Thyroid gland (tissue), 4 donors: ENCODE data around the gene GPR148. TPM values are rescaled to one million over a fixed set of nuclear protein-coding genes. Genes with fewer than 3 reads are reported as not detected.

ENCODE experiments used
- DNase-seq, 2 donors: peaks; one replicate each; pipeline ENCODE4 v3.0.0-alpha.2; 2019
- H3K27ac ChIP-seq, 3 donors: fragments of 200-600 bp; sonication (generic); 1 replicate in 2 of 3; 2 replicates in 1 of 3; pipeline ENCODE4 v1.5.1; 2016 to 2019; ENCODE audit warnings: mild to moderate bottlenecking in 1 of 3, moderate library complexity in 1 of 3
- H3K27me3 ChIP-seq: fragments of 200-600 bp; sonication (generic); one replicate; pipeline ENCODE4 v1.5.1; 2019
- H3K36me3 ChIP-seq, 2 donors: fragments of 200-600 bp; sonication (generic); one replicate each; pipeline ENCODE4 v1.5.1; 2016 to 2019
- H3K4me1 ChIP-seq, 2 donors: fragments of 200-600 bp; sonication (generic); one replicate each; pipeline ENCODE4 v1.5.1; 2017 to 2019
- H3K4me3 ChIP-seq, 3 donors: fragments of 200-600 bp; sonication (generic); replicated peaks in 1 of 3; 1 replicate in 2 of 3; 2 replicates in 1 of 3; pipeline ENCODE4 v1.5.1; 2016; ENCODE audit warnings: mild to moderate bottlenecking in 1 of 3
- H3K9me3 ChIP-seq: fragments of 200-600 bp; sonication (generic); one replicate; pipeline ENCODE4 v1.5.1; 2017
- POLR2A ChIP-seq, 2 donors: fragments of 450-650 bp; IDR thresholded peaks; one replicate each; pipeline ENCODE4 v1.6.1; 2017; ENCODE audit warnings: antibody characterized with exemption in 2 of 2, mild to moderate bottlenecking in 2 of 2, moderate library complexity in 1 of 2
- WGBS, 2 donors: methylation state at CpG; one replicate each; pipeline ENCODE4 v1.1.5; 2017; 5-methylcytosine and 5-hydroxymethylcytosine counted together
- intact Hi-C: fragments of 100-400 bp; cut with DNase I; formaldehyde crosslinking; loops from one replicate; pipeline ENCODE4 v1.15.1; 2023
- total RNA-seq, 4 donors: library from RNA; depleted of rRNA; stranded (reverse); fragments of >200 nt; gene quantifications; one replicate each; pipeline ENCODE4 v1.2.3, GENCODE V29; 2016
- TF ChIP-seq, protein P1 (sequence below), 6 experiments: fragments of 200-600 bp in 3 of 6; fragments of 450-650 bp in 3 of 6; sonication (generic) in 3 of 6; IDR thresholded peaks; one replicate each; pipeline ENCODE4 v1.5.1; 2016 to 2019; ENCODE audit warnings: antibody characterized with exemption in 6 of 6, mild to moderate bottlenecking in 2 of 6, inconsistent platforms in 1 of 6, moderate library complexity in 1 of 6

GPR148 gene
- total RNA-seq, 4 donors from 2014 or later: not detected

- no peaks in the 10 kb centered on the region for H3K27me3 ChIP-seq
- TF ChIP-seq, protein P1, sequence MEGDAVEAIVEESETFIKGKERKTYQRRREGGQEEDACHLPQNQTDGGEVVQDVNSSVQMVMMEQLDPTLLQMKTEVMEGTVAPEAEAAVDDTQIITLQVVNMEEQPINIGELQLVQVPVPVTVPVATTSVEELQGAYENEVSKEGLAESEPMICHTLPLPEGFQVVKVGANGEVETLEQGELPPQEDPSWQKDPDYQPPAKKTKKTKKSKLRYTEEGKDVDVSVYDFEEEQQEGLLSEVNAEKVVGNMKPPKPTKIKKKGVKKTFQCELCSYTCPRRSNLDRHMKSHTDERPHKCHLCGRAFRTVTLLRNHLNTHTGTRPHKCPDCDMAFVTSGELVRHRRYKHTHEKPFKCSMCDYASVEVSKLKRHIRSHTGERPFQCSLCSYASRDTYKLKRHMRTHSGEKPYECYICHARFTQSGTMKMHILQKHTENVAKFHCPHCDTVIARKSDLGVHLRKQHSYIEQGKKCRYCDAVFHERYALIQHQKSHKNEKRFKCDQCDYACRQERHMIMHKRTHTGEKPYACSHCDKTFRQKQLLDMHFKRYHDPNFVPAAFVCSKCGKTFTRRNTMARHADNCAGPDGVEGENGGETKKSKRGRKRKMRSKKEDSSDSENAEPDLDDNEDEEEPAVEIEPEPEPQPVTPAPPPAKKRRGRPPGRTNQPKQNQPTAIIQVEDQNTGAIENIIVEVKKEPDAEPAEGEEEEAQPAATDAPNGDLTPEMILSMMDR (IDR thresholded peaks at IDR 0.05): no peak
- TF ChIP-seq POLR2A (IDR thresholded peaks at IDR 0.05): no peak
- 39% methylated on average over 8 of the region's 8 CpGs for WGBS, 2 donors
- H3K36me3 ChIP-seq: no peaks in the 10 kb centered on the region
- no peak for DNase-seq
- peaks cover 3 to 13% of the 10 kb centered on the region in 2 donors for H3K4me1 ChIP-seq
- intact Hi-C loops: no loop called here
- no peaks in the 10 kb centered on the region for H3K9me3 ChIP-seq
- H3K27ac ChIP-seq: no peak overlapping the region
- H3K4me3 ChIP-seq: no peak overlapping the region
Observed at GRCh38 chr2:130754811-130755210, 25.9 kb downstream of the GPR148 start.

- Histone ChIP-seq H3K27ac (no peak within 1 kb of the TSS), H3K9me3 (no peaks in the 10 kb centered on the region), H3K27me3 (no peaks in the 10 kb centered on the region), H3K36me3 (no peaks in the 10 kb centered on the region), H3K4me3 (peak within 1 kb of the TSS in 2 of 3 donors; percentile 9 to 19), H3K4me1 (peaks cover 3 to 13% of the 10 kb centered on the region in 2 donors)
- intact Hi-C loops: no loop called here
- 2 to 4% methylated on average over 14 to 20 of the region's 43 CpGs for WGBS, 2 donors
- TF ChIP-seq POLR2A (IDR thresholded peaks at IDR 0.05): no peak
- peak; percentile 23 to 35 for DNase-seq
Observed at GRCh38 chr2:130755256-130756052, 26.6 kb downstream of the GPR148 start, which contains the start of gene AMER3. Gene AMER3 (plus strand): TSS chr2:130755540. CDS start chr2:130762073, 6,533 bp downstream.

DNA sequence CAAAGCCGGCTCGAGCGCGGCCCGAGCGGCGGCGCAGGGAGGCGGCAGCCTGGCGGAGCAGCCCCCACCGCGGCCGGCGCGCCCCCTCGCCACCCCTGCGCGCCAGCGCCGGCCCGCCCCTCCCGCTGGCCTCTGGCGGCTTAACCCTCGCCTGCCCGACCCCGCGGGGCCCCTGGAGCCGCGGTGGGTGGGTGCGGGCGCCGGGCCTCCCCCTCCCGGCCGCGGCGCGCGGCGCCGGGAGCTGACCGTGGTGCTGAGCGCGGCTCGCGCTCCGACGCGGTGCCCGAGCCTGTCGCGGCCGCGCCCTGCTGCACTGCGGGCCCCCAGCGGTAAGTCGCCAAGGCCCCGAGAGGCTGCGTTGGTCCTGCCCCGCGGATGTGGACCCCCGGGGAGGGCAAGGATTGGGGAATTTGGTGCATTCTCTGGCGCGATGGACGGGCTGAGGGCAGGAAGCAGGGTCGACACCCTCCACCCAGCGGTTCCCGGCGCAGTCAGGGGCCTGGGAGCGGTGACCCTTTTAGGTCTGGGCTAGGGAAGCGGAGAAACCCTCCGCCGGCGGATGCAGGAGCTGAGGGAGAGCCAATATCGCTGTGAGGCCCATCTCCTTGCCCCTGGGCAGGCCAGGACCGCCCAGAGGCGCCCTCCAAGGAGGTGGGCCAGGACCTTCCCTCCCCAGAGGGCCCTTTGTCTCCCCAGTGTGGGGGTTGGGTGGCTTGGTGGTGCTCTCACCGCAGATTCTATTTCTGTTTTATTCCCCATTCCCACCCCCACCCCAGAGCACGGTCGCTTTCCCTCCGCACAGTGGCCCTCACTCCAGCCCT, 27.4 kb downstream of the GPR148 start:
- Histone ChIP-seq H3K4me1 (peaks cover 3 to 13% of the 10 kb centered on the region in 2 donors), H3K9me3 (no peaks in the 10 kb centered on the region), H3K36me3 (no peaks in the 10 kb centered on the region), H3K27me3 (no peaks in the 10 kb centered on the region), H3K27ac (no peak overlapping the region), H3K4me3 (peak overlapping the region in 1 of 3 donors; percentile 19)
- WGBS, 2 donors: 7% methylated on average over 15 to 16 of the region's 80 CpGs
- intact Hi-C loops: no loop called here
- TF ChIP-seq POLR2A (IDR thresholded peaks at IDR 0.05): no peak
- TF ChIP-seq, protein P1 (IDR thresholded peaks at IDR 0.05): peak in 1 of 6 experiments; percentile 23
- peak; percentile 26 to 38 for DNase-seq

- H3K4me3 ChIP-seq: no peak overlapping the region
- no peak for DNase-seq
- H3K4me1 ChIP-seq: peaks cover 3 to 13% of the 10 kb centered on the region in 2 donors
- WGBS, 2 donors: 31 to 33% methylated on average over 16 of the region's 16 CpGs
- TF ChIP-seq, protein P1 (IDR thresholded peaks at IDR 0.05): no peak
- no peak for TF ChIP-seq POLR2A (IDR thresholded peaks at IDR 0.05)
- no peak overlapping the region for H3K27ac ChIP-seq
- H3K27me3 ChIP-seq: no peaks in the 10 kb centered on the region
- H3K36me3 ChIP-seq: no peaks in the 10 kb centered on the region
- no peaks in the 10 kb centered on the region for H3K9me3 ChIP-seq
- intact Hi-C loops: no loop called here
Observed at GRCh38 chr2:130756874-130757668, 28.2 kb downstream of the GPR148 start.
